HG03039 (cell line): ENCODE measurements around the gene CYP2E1.
A peak's percentile ranks its signal among the peaks of the same experiment; 100 is the strongest.
"Not testable (repeated sequence)": the region's sequence is repeated elsewhere in the genome, so short reads cannot be mapped to it uniquely, and the experiment has no call there.

Source experiments
- ATAC-seq: cut with Tn5 transposase; IDR thresholded peaks from one replicate; pipeline ENCODE4 v1.9.1; 2021; ENCODE audit warnings: mild to moderate bottlenecking, moderate library complexity; ENCODE audit not compliant: unreplicated experiment

The CYP2E1 gene

GRCh38 chr10:133526957-133527588 lies at the start of gene CYP2E1:
TSS of gene CYP2E1 (plus strand) at chr10:133527363. CDS start at chr10:133527396, 33 bp downstream.
- no peak for ATAC-seq

GRCh38 chr10:133481086-133481643 lies 46.0 kb upstream of the CYP2E1 start:
- ATAC-seq, result no peak

- no peak for ATAC-seq
Observed at GRCh38 chr10:133481657-133482056, 45.5 kb upstream of the CYP2E1 start.

GRCh38 chr10:133484818-133485217 lies 42.3 kb upstream of the CYP2E1 start:
- no peak for ATAC-seq

GRCh38 chr10:133487085-133487484 lies 40.1 kb upstream of the CYP2E1 start:
- no peak for ATAC-seq

GRCh38 chr10:133488354-133488753 lies 38.8 kb upstream of the CYP2E1 start:
- no peak for ATAC-seq

GRCh38 chr10:133489816-133490588 lies 37.2 kb upstream of the CYP2E1 start:
- ATAC-seq, result no peak

- not testable (repeated sequence) for ATAC-seq
Observed at GRCh38 chr10:133493562-133493961, 33.6 kb upstream of the CYP2E1 start.

GRCh38 chr10:133497363-133497762 lies 29.8 kb upstream of the CYP2E1 start:
- ATAC-seq, result not testable (repeated sequence)

- ATAC-seq, result not testable (repeated sequence)
Observed at GRCh38 chr10:133499176-133499575, 28.0 kb upstream of the CYP2E1 start.

- not testable (repeated sequence) for ATAC-seq
Observed at GRCh38 chr10:133500897-133501296, 26.3 kb upstream of the CYP2E1 start.

GRCh38 chr10:133509700-133510099 lies 17.5 kb upstream of the CYP2E1 start:
- no peak for ATAC-seq

GRCh38 chr10:133511408-133511807 lies 15.8 kb upstream of the CYP2E1 start:
- no peak for ATAC-seq

- ATAC-seq, result no peak
Observed at GRCh38 chr10:133511907-133512528, 15.1 kb upstream of the CYP2E1 start.

GRCh38 chr10:133515471-133515870 lies 11.7 kb upstream of the CYP2E1 start:
- ATAC-seq, result no peak

GRCh38 chr10:133516057-133516456 lies 11.1 kb upstream of the CYP2E1 start:
- no peak for ATAC-seq

GRCh38 chr10:133518517-133518916 lies 8.6 kb upstream of the CYP2E1 start:
- ATAC-seq, result not testable (repeated sequence)

GRCh38 chr10:133520193-133520738 lies 6.9 kb upstream of the CYP2E1 start:
- ATAC-seq, result peak; percentile 90

GRCh38 chr10:133523631-133524203 lies 3.4 kb upstream of the CYP2E1 start:
- no peak for ATAC-seq

- ATAC-seq, result no peak
Observed at GRCh38 chr10:133525444-133525843, 1.7 kb upstream of the CYP2E1 start.

- no peak for ATAC-seq
Observed at GRCh38 chr10:133527771-133528271, 658 bp downstream of the CYP2E1 start.
